ENCODE data around the gene ADAD2.
"Not testable (repeated sequence)": the region's sequence is repeated elsewhere in the genome, so short reads cannot be mapped to it uniquely, and the experiment has no call there.

GRCh38 chr16:84204551-84204950 is 13.6 kb downstream of the ADAD2 start:
- TF ChIP-seq CTCF (conservative IDR thresholded peaks at IDR 0.05); ZFX (IDR thresholded peaks at IDR 0.05): not testable (repeated sequence)

Data from C4-2B (cell line).